ENCODE measurements around the gene NRXN3.

- no peak for TF ChIP-seq EZH2phosphoT487 (IDR thresholded peaks at IDR 0.05)
- no peak for TF ChIP-seq EZH2 (IDR thresholded peaks at IDR 0.05)
Observed at GRCh38 chr14:79670811-79671210, 1500.6 kb downstream of the NRXN3 start.
